Neural cell (in vitro differentiated cells): ENCODE results near the gene RIC1. TPM values are rescaled to one million over a fixed set of nuclear protein-coding genes. Genes with fewer than 3 reads are reported as not detected.

Experiments used
- H2AFZ ChIP-seq: fragments of 200-600, 300-800 bp; sonication (generic), shearing (Covaris generic); 2 replicates; pipeline ENCODE4 v1.6.0; 2014; ENCODE audit warnings: low read depth, mild to moderate bottlenecking, antibody characterized with exemption, low read length, moderate library complexity
- H3F3A ChIP-seq: fragments of 200-600 bp; shearing (Covaris generic); 2 replicates; pipeline ENCODE4 v1.6.1; 2016; ENCODE audit warnings: mild to moderate bottlenecking, moderate library complexity, mixed read lengths, antibody characterized with exemption, low read length; ENCODE audit not compliant: insufficient read depth, poor library complexity, severe bottlenecking
- H3K27ac ChIP-seq: fragments of 200-600, 300-800 bp; sonication (generic), shearing (Covaris generic); 2 replicates; pipeline ENCODE4 v1.5.1; 2014; ENCODE audit warnings: mild to moderate bottlenecking, low read length, moderate library complexity
- H3K27me3 ChIP-seq: fragments of 300-800, 200-600 bp; sonication (generic), shearing (Covaris generic); 2 replicates; pipeline ENCODE4 v1.6.0; 2014; ENCODE audit warnings: mild to moderate bottlenecking, low read depth, low read length, moderate library complexity; ENCODE audit not compliant: insufficient read depth
- H3K36me3 ChIP-seq: fragments of 300-800, 200-600 bp; sonication (generic), shearing (Covaris generic); 2 replicates; pipeline ENCODE4 v1.5.1; 2014; ENCODE audit warnings: mild to moderate bottlenecking, antibody characterized with exemption, low read length, moderate library complexity; ENCODE audit not compliant: insufficient read depth
- H3K4me2 ChIP-seq: fragments of 300-800, 200-600 bp; sonication (generic), shearing (Covaris generic); 2 replicates; pipeline ENCODE4 v1.6.0; 2014; ENCODE audit warnings: mild to moderate bottlenecking, low read length
- H3K4me3 ChIP-seq: fragments of 300-800, 200-600 bp; sonication (generic), shearing (Covaris generic); 2 replicates; pipeline ENCODE4 v1.5.1; 2014; ENCODE audit warnings: mild to moderate bottlenecking, low read length, moderate library complexity
- H3K79me2 ChIP-seq: fragments of 200-600 bp; shearing (Covaris generic); replicated peaks from 2 replicates; pipeline ENCODE4 v1.6.0; 2014; ENCODE audit warnings: mild to moderate bottlenecking, low read length, moderate library complexity; ENCODE audit not compliant: insufficient read depth
- H3K9ac ChIP-seq: fragments of 300-800, 200-600 bp; sonication (generic), shearing (Covaris generic); 2 replicates; pipeline ENCODE4 v1.6.1; 2016; ENCODE audit warnings: mild to moderate bottlenecking, low read length, mixed read lengths
- H3K9me2 ChIP-seq: fragments of 200-600 bp; shearing (Covaris generic); 2 replicates; pipeline ENCODE4 v1.6.1; 2016; ENCODE audit warnings: mild to moderate bottlenecking, low read length, mixed read lengths; ENCODE audit not compliant: insufficient read depth
- H3K9me3 ChIP-seq: fragments of 200-600, 300-800 bp; sonication (generic), shearing (Covaris generic); 2 replicates; pipeline ENCODE4 v1.6.1; 2016; ENCODE audit warnings: mild to moderate bottlenecking, mixed run types, low read length, moderate library complexity, mixed read lengths
- H4K20me1 ChIP-seq: fragments of 200-600 bp; shearing (Covaris generic); 2 replicates; pipeline ENCODE4 v1.6.1; 2016; ENCODE audit warnings: mild to moderate bottlenecking, mixed run types; ENCODE audit not compliant: insufficient read depth
- EP300 ChIP-seq: fragments of 450-650 bp; conservative IDR thresholded peaks from 2 replicates; pipeline ENCODE4 v1.6.1; 2014; ENCODE audit warnings: antibody characterized with exemption, mild to moderate bottlenecking, moderate library complexity; ENCODE audit not compliant: poor library complexity, severe bottlenecking
- EZH2 ChIP-seq: fragments of 200-600, 300-800 bp; shearing (Covaris generic), sonication (generic); IDR thresholded peaks from 2 replicates; pipeline ENCODE4 v1.6.1; 2014; ENCODE audit warnings: antibody characterized with exemption, low read length, borderline replicate concordance, mild to moderate bottlenecking; ENCODE audit not compliant: insufficient read depth, poor library complexity, severe bottlenecking
- MXI1 ChIP-seq: fragments of 450-650 bp; conservative IDR thresholded peaks from 2 replicates; pipeline ENCODE4 v1.6.1; 2014; ENCODE audit warnings: antibody characterized with exemption, mild to moderate bottlenecking; ENCODE audit not compliant: poor library complexity, severe bottlenecking
- POLR2AphosphoS5 ChIP-seq: IDR thresholded peaks from 2 replicates; pipeline ENCODE4 v1.6.1; 2012
- RAD21 ChIP-seq: fragments of 450-650 bp; conservative IDR thresholded peaks from 2 replicates; pipeline ENCODE4 v1.6.1; 2014; ENCODE audit warnings: antibody characterized with exemption, mild to moderate bottlenecking, moderate library complexity
- REST ChIP-seq: IDR thresholded peaks from 2 replicates; pipeline ENCODE4 v1.6.1; 2012; ENCODE audit warnings: borderline replicate concordance
- SMC3 ChIP-seq: fragments of 450-650 bp; conservative IDR thresholded peaks from 2 replicates; pipeline ENCODE4 v1.6.1; 2014; ENCODE audit warnings: antibody characterized with exemption, mild to moderate bottlenecking, moderate library complexity; ENCODE audit not compliant: poor library complexity
- TAF1 ChIP-seq: IDR thresholded peaks from 2 replicates; pipeline ENCODE4 v1.6.1; 2012; ENCODE audit warnings: low read depth
- polyA plus RNA-seq: library from polyadenylated mRNA; depleted of rRNA; stranded (reverse); fragments of >200 nt; gene quantifications from 2 replicates; pipeline ENCODE4 v1.2.3, GENCODE V29; 2014
- TF ChIP-seq, protein P1 (sequence below): fragments of 450-650 bp; IDR thresholded peaks from 2 replicates; pipeline ENCODE4 v1.5.1; 2014; ENCODE audit warnings: antibody characterized with exemption, mild to moderate bottlenecking, moderate library complexity; ENCODE audit not compliant: poor library complexity, severe bottlenecking

The RIC1 gene
- polyA plus RNA-seq, 1 donor from 2014 or later: 9.9 TPM

- no peaks in the 10 kb centered on the region for H3K9me2 ChIP-seq
- H3K9me3 ChIP-seq: peaks cover 4% of the 10 kb centered on the region
- H4K20me1 ChIP-seq: no peaks in the 10 kb centered on the region
- H3K79me2 ChIP-seq: peaks cover 49% of the 10 kb centered on the region
- peaks cover 4% of the 10 kb centered on the region for H3F3A ChIP-seq
- peak overlapping the region; percentile 93 for H3K4me2 ChIP-seq
- H3K36me3 ChIP-seq: no peaks in the 10 kb centered on the region
- H3K9ac ChIP-seq: peak overlapping the region; percentile 80
- no peak overlapping the region for H3K27ac ChIP-seq
- no peaks in the 10 kb centered on the region for H3K27me3 ChIP-seq
- peak overlapping the region; percentile 99 for H3K4me3 ChIP-seq
- TF ChIP-seq POLR2AphosphoS5 (no peak), EP300 (no peak), EZH2 (no peak), SMC3 (no peak), TAF1 (no peak), RAD21 (no peak), REST (no peak), MXI1 (no peak)
- TF ChIP-seq, protein P1, sequence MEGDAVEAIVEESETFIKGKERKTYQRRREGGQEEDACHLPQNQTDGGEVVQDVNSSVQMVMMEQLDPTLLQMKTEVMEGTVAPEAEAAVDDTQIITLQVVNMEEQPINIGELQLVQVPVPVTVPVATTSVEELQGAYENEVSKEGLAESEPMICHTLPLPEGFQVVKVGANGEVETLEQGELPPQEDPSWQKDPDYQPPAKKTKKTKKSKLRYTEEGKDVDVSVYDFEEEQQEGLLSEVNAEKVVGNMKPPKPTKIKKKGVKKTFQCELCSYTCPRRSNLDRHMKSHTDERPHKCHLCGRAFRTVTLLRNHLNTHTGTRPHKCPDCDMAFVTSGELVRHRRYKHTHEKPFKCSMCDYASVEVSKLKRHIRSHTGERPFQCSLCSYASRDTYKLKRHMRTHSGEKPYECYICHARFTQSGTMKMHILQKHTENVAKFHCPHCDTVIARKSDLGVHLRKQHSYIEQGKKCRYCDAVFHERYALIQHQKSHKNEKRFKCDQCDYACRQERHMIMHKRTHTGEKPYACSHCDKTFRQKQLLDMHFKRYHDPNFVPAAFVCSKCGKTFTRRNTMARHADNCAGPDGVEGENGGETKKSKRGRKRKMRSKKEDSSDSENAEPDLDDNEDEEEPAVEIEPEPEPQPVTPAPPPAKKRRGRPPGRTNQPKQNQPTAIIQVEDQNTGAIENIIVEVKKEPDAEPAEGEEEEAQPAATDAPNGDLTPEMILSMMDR: no peak
- H2AFZ ChIP-seq: no peak overlapping the region
Measured at GRCh38 chr9:5630081-5630507, 1.2 kb downstream of the RIC1 start.

- peak overlapping the region; percentile 99 for H3K4me3 ChIP-seq
- no peak overlapping the region for H3K9ac ChIP-seq
- H3K4me2 ChIP-seq: no peak overlapping the region
- no peak overlapping the region for H2AFZ ChIP-seq
- H3K9me3 ChIP-seq: peaks cover 12% of the 10 kb centered on the region
- H3K79me2 ChIP-seq: peaks cover 59% of the 10 kb centered on the region
- no peaks in the 10 kb centered on the region for H4K20me1 ChIP-seq
- H3K27me3 ChIP-seq: no peaks in the 10 kb centered on the region
- no peak overlapping the region for H3K27ac ChIP-seq
- TF ChIP-seq RAD21 (no peak), POLR2AphosphoS5 (no peak), SMC3 (no peak), REST (no peak), TAF1 (no peak), MXI1 (no peak), EZH2 (no peak), EP300 (no peak)
- TF ChIP-seq, protein P1: no peak
- H3K36me3 ChIP-seq: no peaks in the 10 kb centered on the region
- no peaks in the 10 kb centered on the region for H3K9me2 ChIP-seq
- peaks cover 4% of the 10 kb centered on the region for H3F3A ChIP-seq
Measured at GRCh38 chr9:5631026-5631425, 2.1 kb downstream of the RIC1 start.
